Epithelial cell of proximal tubule (primary cell): Measurements from ENCODE around the gene AEN. TPM values are rescaled to one million over a fixed set of nuclear protein-coding genes. Genes with fewer than 3 reads are reported as not detected.

Source experiments
- DNase-seq: peaks from one replicate; pipeline ENCODE4 v3.0.0-alpha.2; 2011; ENCODE audit warnings: low read depth
- H3K4me3 ChIP-seq: 2 replicates; pipeline ENCODE4 v1.5.1; 2011; ENCODE audit warnings: low read depth, mild to moderate bottlenecking, low read length
- total RNA-seq: library from RNA; depleted of rRNA; stranded (reverse); fragments of >200 nt; gene quantifications from 2 replicates; pipeline ENCODE4 v1.2.3, GENCODE V29; 2015
- TF ChIP-seq, protein P1 (sequence below): conservative IDR thresholded peaks from 2 replicates; pipeline ENCODE4 v1.5.1; 2012; ENCODE audit warnings: low read depth, mild to moderate bottlenecking, low read length

Gene AEN
- total RNA-seq, 1 donor from 2014 or later, result 58.8 TPM

GRCh38 chr15:88654430-88655102, 33.4 kb downstream of the AEN start:
- H3K4me3 ChIP-seq, result no peak overlapping the region
- TF ChIP-seq, protein P1, sequence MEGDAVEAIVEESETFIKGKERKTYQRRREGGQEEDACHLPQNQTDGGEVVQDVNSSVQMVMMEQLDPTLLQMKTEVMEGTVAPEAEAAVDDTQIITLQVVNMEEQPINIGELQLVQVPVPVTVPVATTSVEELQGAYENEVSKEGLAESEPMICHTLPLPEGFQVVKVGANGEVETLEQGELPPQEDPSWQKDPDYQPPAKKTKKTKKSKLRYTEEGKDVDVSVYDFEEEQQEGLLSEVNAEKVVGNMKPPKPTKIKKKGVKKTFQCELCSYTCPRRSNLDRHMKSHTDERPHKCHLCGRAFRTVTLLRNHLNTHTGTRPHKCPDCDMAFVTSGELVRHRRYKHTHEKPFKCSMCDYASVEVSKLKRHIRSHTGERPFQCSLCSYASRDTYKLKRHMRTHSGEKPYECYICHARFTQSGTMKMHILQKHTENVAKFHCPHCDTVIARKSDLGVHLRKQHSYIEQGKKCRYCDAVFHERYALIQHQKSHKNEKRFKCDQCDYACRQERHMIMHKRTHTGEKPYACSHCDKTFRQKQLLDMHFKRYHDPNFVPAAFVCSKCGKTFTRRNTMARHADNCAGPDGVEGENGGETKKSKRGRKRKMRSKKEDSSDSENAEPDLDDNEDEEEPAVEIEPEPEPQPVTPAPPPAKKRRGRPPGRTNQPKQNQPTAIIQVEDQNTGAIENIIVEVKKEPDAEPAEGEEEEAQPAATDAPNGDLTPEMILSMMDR, result no peak
- no peak for DNase-seq

DNA sequence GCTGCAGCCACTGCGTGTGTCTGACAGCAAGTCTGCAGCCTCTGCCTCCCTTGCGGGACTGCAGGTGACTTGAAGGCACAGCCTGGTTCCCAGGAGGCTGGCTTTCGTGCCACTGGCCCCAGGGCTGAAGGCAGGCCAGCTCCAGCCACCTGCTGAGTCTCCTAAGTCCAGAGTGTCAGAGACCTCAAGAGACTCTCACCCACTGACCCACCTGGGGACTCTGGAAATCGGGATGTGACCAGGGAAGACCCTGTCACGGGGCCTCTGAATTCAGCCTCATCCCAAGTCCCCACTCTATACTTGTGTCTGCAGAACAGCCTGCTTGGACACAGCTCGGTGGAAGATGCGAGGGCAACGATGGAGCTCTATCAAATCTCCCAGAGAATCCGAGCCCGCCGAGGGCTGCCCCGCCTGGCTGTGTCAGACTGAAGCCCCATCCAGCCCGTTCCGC, 34.0 kb downstream of the AEN start:
- H3K4me3 ChIP-seq, result no peak overlapping the region
- TF ChIP-seq, protein P1, result no peak
- DNase-seq, result no peak

- TF ChIP-seq, protein P1, result no peak
- H3K4me3 ChIP-seq, result no peak overlapping the region
- no peak for DNase-seq
Measured at GRCh38 chr15:88655800-88656488, 34.8 kb downstream of the AEN start.

DNA sequence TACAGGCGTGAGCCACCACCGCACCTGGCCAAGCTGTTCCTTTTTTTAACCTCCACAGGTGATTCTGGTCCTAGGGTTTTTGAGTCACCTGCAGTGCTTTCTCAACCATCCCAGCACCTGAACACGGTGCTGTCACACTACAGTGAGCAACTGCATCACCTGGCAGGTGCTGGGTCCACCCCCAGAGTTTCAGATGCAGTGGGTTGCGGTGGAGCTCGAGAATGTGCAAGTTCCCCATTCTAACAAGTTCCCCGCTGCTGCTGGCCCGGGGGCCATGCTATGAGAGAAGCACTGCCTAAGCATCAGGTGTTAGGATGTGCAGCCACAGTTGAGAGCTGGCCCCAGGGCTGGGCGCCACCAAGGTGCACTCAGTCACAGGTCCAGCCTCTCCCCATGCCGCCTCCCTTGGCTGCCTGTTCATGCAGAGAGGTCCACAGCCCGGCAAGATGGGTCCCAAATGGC, 35.7 kb downstream of the AEN start:
- TF ChIP-seq, protein P1, result no peak
- no peak for DNase-seq
- H3K4me3 ChIP-seq, result no peak overlapping the region

DNA sequence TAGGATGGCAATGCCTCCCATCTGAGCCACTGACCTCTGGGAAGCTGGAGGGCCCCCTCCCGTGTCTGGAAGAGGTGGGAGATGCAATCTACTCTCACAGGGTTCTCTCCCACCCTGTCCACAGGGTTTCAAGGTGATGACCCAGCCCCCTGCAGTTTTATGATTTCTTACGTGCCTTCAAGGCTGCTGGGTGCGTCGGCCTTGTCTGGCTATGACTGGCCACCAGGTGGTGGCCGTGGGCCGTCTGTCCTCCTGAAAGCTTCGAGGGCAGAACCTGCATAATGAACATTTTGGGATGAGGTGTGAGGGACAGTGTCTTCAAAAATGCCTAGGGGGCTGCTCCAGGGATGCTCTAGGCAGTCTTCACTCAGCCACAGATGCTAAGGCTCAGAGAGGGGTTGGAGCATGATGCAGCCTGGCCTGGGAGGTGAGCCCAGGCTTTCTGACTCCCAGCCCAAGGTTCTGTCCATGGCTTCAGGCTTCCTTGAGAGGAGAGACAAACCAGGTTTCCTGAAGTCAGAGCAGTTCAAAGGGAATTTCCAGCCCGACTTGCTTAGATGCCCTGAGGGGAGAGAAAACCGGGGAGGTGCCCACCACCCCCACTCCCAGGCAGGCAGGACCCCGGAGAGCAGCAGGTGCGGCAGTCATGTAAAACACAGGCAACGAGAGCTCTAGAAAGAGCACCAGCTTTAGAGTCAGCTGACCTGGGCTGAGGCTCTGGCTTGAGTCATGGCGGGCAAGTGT, 36.4 kb downstream of the AEN start:
- TF ChIP-seq, protein P1, result peak; percentile 87
- no peak for DNase-seq
- no peak overlapping the region for H3K4me3 ChIP-seq

GRCh38 chr15:88658070-88658965, 37.2 kb downstream of the AEN start:
- TF ChIP-seq, protein P1, result no peak
- no peak overlapping the region for H3K4me3 ChIP-seq
- no peak for DNase-seq
